GM12875 (cell line): ENCODE measurements around the gene LIFR.

ENCODE experiments used
- H3K4me3 ChIP-seq: one replicate; pipeline ENCODE4 v1.5.1; 2011; ENCODE audit warnings: low read depth, low read length, control low read depth
- TF ChIP-seq, protein P1 (sequence below): IDR thresholded peaks from 2 replicates; pipeline ENCODE4 v1.5.1; 2011; ENCODE audit warnings: low read depth, mild to moderate bottlenecking, control low read depth, inconsistent platforms, low read length, moderate library complexity, borderline replicate concordance; ENCODE audit not compliant: insufficient read depth

Gene LIFR

DNA sequence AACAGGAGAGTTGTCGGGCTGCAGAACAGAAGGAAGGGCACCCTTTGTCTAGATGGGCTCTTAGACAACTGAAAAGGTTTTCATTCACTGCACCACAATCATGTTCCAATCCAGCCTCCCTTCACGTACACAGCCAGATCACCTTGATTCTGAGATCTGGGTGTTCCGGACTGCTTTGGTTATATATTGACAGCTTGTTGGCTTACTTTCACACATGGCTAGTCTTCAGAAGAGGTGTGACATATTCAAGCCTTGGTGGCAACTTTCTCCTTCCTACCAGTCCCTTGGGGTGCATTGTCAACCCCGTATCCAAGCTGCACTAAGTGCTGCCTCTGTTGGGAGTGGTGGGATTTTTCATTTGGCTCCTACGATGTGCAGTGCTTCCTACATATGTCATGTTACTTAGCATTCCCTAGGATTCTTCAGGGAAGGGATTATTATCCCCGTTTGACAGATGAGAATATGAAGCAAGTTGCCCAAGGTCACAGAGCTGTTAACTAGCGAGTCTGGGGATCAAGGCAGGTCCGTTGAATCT, 100.6 kb downstream of the LIFR start:
- H3K4me3 ChIP-seq, result no peak overlapping the region

GRCh38 chr5:38453921-38454320, 102.5 kb downstream of the LIFR start:
- TF ChIP-seq, protein P1, sequence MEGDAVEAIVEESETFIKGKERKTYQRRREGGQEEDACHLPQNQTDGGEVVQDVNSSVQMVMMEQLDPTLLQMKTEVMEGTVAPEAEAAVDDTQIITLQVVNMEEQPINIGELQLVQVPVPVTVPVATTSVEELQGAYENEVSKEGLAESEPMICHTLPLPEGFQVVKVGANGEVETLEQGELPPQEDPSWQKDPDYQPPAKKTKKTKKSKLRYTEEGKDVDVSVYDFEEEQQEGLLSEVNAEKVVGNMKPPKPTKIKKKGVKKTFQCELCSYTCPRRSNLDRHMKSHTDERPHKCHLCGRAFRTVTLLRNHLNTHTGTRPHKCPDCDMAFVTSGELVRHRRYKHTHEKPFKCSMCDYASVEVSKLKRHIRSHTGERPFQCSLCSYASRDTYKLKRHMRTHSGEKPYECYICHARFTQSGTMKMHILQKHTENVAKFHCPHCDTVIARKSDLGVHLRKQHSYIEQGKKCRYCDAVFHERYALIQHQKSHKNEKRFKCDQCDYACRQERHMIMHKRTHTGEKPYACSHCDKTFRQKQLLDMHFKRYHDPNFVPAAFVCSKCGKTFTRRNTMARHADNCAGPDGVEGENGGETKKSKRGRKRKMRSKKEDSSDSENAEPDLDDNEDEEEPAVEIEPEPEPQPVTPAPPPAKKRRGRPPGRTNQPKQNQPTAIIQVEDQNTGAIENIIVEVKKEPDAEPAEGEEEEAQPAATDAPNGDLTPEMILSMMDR, result no peak

More for the DNA sequence above, 100.6 kb downstream of the LIFR start:
- TF ChIP-seq, protein P1, result no peak

GRCh38 chr5:38453506-38453905, 102.9 kb downstream of the LIFR start:
- TF ChIP-seq, protein P1, result no peak

More at GRCh38 chr5:38453921-38454320, 102.5 kb downstream of the LIFR start:
- no peak overlapping the region for H3K4me3 ChIP-seq

GRCh38 chr5:38452201-38452600, 104.2 kb downstream of the LIFR start:
- TF ChIP-seq, protein P1, result no peak
- no peak overlapping the region for H3K4me3 ChIP-seq

More at GRCh38 chr5:38453506-38453905, 102.9 kb downstream of the LIFR start:
- H3K4me3 ChIP-seq, result no peak overlapping the region

- TF ChIP-seq, protein P1, result no peak
- no peak overlapping the region for H3K4me3 ChIP-seq
These were observed 105.2 kb downstream of the LIFR start for GRCh38 chr5:38451074-38451725.

GRCh38 chr5:38450627-38451026, 105.8 kb downstream of the LIFR start:
- no peak overlapping the region for H3K4me3 ChIP-seq

More at GRCh38 chr5:38450627-38451026, 105.8 kb downstream of the LIFR start:
- TF ChIP-seq, protein P1, result no peak
